CD4-positive, alpha-beta T cell (primary cell): ENCODE results near the gene AHCYL1. TPM values are rescaled to one million over a fixed set of nuclear protein-coding genes. Genes with fewer than 3 reads are reported as not detected.

Source experiments
- ATAC-seq: fragments of 200-7000 bp; cut with Tn5 transposase; one replicate; pipeline ENCODE4 v1.10.0; 2022; ENCODE audit warnings: mild to moderate bottlenecking; ENCODE audit not compliant: poor library complexity
- CTCF ChIA-PET: fragments of 350-600 bp; sonication (Branson Sonifier 250); formaldehyde crosslinking; loops from one replicate; lab custom pipeline; 2021; ENCODE audit warnings: antibody characterized with exemption, inconsistent platforms; lab: Charles Lee
- POLR2A ChIA-PET: fragments of 350-600 bp; sonication (Branson Sonifier 250); formaldehyde crosslinking; loops from one replicate; lab custom pipeline; 2021; ENCODE audit warnings: antibody characterized with exemption, inconsistent platforms; lab: Charles Lee
- DNase-seq, 14 experiments: peaks; one replicate each; pipeline ENCODE4 v3.0.0-alpha.2; 2013 to 2020; ENCODE audit warnings: mixed read lengths in 2 of 14
- H3K27ac ChIP-seq, 2 donors: one replicate each; pipeline versions ENCODE4 v1.5.1 to v1.7.0; 2013; ENCODE audit warnings: low read length in 2 of 2, low read depth in 1 of 2, mild to moderate bottlenecking in 1 of 2
- H3K27me3 ChIP-seq, 2 experiments: 1 replicate in 1 of 2; 2 replicates in 1 of 2; pipeline versions ENCODE4 v1.6.1 to v1.7.0; 2013; ENCODE audit warnings: low read length in 2 of 2, control low read depth in 1 of 2, mild to moderate bottlenecking in 1 of 2, moderate library complexity in 1 of 2; ENCODE audit not compliant: insufficient read depth in 2 of 2, control insufficient read depth in 1 of 2
- H3K36me3 ChIP-seq: one replicate; pipeline ENCODE4 v1.6.1; 2013; ENCODE audit warnings: low read length, control low read depth; ENCODE audit not compliant: insufficient read depth
- H3K4me1 ChIP-seq: one replicate; pipeline ENCODE4 v1.6.1; 2013; ENCODE audit warnings: low read length, control low read depth; ENCODE audit not compliant: insufficient read depth
- H3K4me3 ChIP-seq: one replicate; pipeline ENCODE4 v1.5.1; 2013; ENCODE audit warnings: mild to moderate bottlenecking, low read length, moderate library complexity
- H3K9me3 ChIP-seq, 2 experiments: 1 replicate in 1 of 2; 2 replicates in 1 of 2; pipeline versions ENCODE4 v1.6.1 to v1.7.0; 2013; ENCODE audit warnings: low read length in 2 of 2, mild to moderate bottlenecking in 2 of 2, control low read depth in 1 of 2, moderate library complexity in 1 of 2; ENCODE audit not compliant: control insufficient read depth in 1 of 2, insufficient read depth in 1 of 2
- H3K27ac Mint-ChIP-seq: one replicate; pipeline ENCODE4 v1.8.0; 2020; ENCODE audit warnings: mixed read lengths
- H3K27me3 Mint-ChIP-seq: one replicate; pipeline ENCODE4 v1.8.0; 2021; ENCODE audit warnings: mixed read lengths
- H3K36me3 Mint-ChIP-seq: one replicate; pipeline ENCODE4 v1.8.0; 2021; ENCODE audit warnings: low read depth, mixed read lengths
- H3K4me1 Mint-ChIP-seq: one replicate; pipeline ENCODE4 v1.8.0; 2021; ENCODE audit warnings: low read depth, mixed read lengths
- H3K4me3 Mint-ChIP-seq: one replicate; pipeline ENCODE4 v1.8.0; 2020; ENCODE audit warnings: mild to moderate bottlenecking, mixed read lengths
- H3K9me3 Mint-ChIP-seq: one replicate; pipeline ENCODE4 v1.8.0; 2020; ENCODE audit warnings: mixed read lengths
- intact Hi-C, 2 experiments: fragments of 100-400 bp; cut with DNase I in 1 of 2; cut with micrococcal nuclease in 1 of 2; formaldehyde crosslinking; loops; one replicate each; pipeline versions ENCODE4 v1.15.1 to v1.9.0; 2023 to 2025; cut with DNase I, micrococcal nuclease
- total RNA-seq, 174 experiments: library from RNA in 2 of 174; stranded (reverse) in 2 of 174; gene quantifications; one replicate each; pipeline ENCODE4 v1.2.3 and lab custom pipeline; 2021 to 2026
- TF ChIP-seq, protein P1 (sequence below): fragments of 200-600 bp; IDR thresholded peaks from one replicate; pipeline ENCODE4 v1.8.0; 2022; ENCODE audit warnings: antibody characterized with exemption, mild to moderate bottlenecking

Gene AHCYL1
- total RNA-seq, 2 experiments from 2014 or later = 6.9 to 8.4 TPM

DNA sequence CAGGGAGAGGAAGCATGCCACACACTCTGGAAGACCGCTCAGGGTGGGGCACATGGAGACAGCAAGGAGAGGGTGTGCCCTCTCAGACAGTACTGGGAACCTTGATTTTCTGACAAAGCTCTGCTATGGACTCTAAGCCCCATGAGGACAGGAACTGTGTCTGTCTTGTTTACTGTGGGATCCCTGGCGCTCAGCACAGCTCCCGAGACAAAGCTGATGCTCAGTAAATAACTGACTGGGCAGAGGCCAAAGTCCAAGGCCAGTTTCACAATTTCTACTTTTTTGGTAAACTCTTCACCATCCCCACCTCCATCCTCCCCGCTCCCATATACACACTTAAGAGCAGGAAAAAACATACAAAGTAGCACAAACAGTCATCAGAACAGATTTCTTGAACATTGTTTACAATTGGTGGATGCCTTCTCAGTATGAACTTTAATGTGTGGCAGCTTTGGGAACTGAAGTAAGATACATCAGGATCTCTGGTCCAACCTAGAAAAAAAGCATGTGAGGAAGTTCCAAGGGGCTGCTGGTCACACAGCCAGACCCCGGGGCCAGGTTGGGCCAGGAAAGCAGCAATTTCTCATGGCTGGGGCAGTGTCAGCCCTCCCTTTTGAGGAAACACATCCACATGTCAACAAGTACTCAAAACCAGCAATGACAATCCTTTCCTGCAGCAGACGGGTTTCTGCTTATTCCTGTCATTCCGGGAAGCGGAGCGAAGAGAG is 5.6 kb upstream of the AHCYL1 start:
- Histone ChIP-seq H3K9me3 (no peaks in the 10 kb centered on the region), H3K4me1 (peaks cover 6% of the 10 kb centered on the region), H3K27ac (no peak overlapping the region), H3K4me3 (no peak overlapping the region), H3K36me3 (no peaks in the 10 kb centered on the region), H3K27me3 (no peaks in the 10 kb centered on the region)
- Mint-ChIP-seq H3K4me3 (no peak overlapping the region), H3K27me3 (peaks cover 14% of the 10 kb centered on the region), H3K27ac (no peak overlapping the region), H3K9me3 (no peaks in the 10 kb centered on the region), H3K36me3 (no peaks in the 10 kb centered on the region), H3K4me1 (no peaks in the 10 kb centered on the region)
- ATAC-seq = no peak
- ChIA-PET CTCF (interaction anchor here (0.8 to 1.0 kb wide), 2 partner anchors 202 to 433 kb away, joined by 3 to 4 read pairs; no protein-coding TSS in a partner anchor), POLR2A (no interaction called here)
- DNase-seq = no peak
- intact Hi-C loops = no loop called here
- TF ChIP-seq, protein P1, sequence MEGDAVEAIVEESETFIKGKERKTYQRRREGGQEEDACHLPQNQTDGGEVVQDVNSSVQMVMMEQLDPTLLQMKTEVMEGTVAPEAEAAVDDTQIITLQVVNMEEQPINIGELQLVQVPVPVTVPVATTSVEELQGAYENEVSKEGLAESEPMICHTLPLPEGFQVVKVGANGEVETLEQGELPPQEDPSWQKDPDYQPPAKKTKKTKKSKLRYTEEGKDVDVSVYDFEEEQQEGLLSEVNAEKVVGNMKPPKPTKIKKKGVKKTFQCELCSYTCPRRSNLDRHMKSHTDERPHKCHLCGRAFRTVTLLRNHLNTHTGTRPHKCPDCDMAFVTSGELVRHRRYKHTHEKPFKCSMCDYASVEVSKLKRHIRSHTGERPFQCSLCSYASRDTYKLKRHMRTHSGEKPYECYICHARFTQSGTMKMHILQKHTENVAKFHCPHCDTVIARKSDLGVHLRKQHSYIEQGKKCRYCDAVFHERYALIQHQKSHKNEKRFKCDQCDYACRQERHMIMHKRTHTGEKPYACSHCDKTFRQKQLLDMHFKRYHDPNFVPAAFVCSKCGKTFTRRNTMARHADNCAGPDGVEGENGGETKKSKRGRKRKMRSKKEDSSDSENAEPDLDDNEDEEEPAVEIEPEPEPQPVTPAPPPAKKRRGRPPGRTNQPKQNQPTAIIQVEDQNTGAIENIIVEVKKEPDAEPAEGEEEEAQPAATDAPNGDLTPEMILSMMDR = no peak

DNA sequence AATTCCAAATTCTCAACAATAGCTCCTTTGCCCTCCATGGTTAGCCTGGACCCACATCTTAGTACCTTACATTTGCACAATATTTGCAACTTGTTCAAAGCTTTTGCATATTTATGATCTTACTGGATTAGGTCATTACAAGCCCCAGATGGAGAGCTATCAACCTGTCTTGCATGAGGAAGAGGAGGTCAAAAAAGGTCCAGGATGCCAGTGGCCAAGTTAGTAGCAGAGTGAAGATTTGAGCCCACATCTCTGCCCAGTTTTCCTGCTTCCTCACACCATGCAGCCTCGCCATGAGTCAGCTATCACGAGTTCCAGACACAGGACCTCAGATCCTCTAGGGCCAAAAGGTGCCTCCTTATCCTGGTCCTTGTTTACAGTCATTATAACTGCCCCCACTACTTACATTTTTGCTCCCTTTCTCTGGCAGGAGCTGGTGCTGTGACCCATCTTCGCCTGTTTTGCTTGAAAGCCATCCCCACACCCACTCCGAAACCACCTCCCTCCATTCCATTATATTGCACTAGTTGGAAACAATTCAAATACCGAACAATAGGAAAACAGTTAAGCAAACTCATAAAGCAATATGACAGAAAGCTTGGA is 5.0 kb upstream of the AHCYL1 start:
- H3K27ac ChIP-seq = no peak overlapping the region
- DNase-seq (no peak), ATAC-seq (no peak)
- H3K36me3 ChIP-seq = no peaks in the 10 kb centered on the region
- no peak overlapping the region for H3K4me3 ChIP-seq
- TF ChIP-seq, protein P1 = no peak
- Mint-ChIP-seq H3K27me3 (peaks cover 14% of the 10 kb centered on the region), H3K9me3 (no peaks in the 10 kb centered on the region), H3K4me1 (peaks cover 4% of the 10 kb centered on the region), H3K36me3 (peaks cover 3% of the 10 kb centered on the region), H3K4me3 (no peak overlapping the region), H3K27ac (no peak overlapping the region)
- peaks cover 11% of the 10 kb centered on the region for H3K4me1 ChIP-seq
- no peaks in the 10 kb centered on the region for H3K9me3 ChIP-seq
- CTCF ChIA-PET = interaction anchor here (0.8 to 1.0 kb wide), 2 partner anchors 202 to 433 kb away, joined by 3 to 4 read pairs; no protein-coding TSS in a partner anchor
- no peaks in the 10 kb centered on the region for H3K27me3 ChIP-seq
- POLR2A ChIA-PET = no interaction called here
- intact Hi-C loops = loop anchor here (5.0 to 10.0 kb wide), 4 partner anchors 292 to 1235 kb away; partner anchors contain the start of genes GSTM1 (in 1 of the 2), PSRC1 (in 1 of the 2) and STXBP3 (in 1 of the 2)

DNA sequence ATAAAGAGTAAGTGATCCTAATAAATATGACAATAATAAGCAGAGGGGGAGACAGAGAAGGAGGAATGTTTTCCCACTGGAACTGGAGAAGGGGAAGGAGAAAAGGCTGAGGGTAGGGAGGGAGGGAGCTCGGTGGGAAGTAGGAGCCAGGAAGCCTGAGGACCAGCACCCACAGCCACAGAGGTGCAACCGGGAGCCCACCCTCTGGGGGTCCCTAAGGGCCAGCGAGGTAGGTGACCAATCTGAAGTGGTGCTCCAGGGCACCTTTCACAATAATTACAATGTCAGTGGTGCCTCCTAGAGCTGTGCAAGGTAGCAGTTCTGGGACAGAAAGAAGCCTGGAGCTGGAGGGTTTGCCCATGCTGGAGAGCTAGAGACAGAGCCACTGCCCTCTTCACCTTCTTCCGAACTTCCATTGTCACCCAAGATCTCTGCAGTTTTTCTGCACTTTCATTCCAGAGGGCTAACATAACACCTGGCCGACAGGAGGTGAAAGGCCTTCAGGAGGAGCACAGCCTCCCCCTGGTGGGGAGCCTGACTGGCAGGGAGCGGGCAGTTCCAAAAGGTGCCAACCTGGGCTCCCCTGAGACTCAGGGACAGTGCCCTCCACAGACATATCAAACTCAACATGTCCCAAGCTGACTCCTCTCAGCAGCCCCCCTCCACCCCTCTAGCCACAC is 4.1 kb upstream of the AHCYL1 start:
- H3K4me3 ChIP-seq = no peak overlapping the region
- ChIA-PET POLR2A (no interaction called here), CTCF (interaction anchor here (1.0 kb wide), 1 partner anchor 434 kb away, joined by 4 read pairs; no protein-coding TSS in a partner anchor)
- H3K27me3 Mint-ChIP-seq = peaks cover 14% of the 10 kb centered on the region
- ATAC-seq = no peak
- TF ChIP-seq, protein P1 = no peak
- peaks cover 16% of the 10 kb centered on the region for H3K4me1 ChIP-seq
- peaks cover 5% of the 10 kb centered on the region for H3K36me3 Mint-ChIP-seq
- no peaks in the 10 kb centered on the region for H3K9me3 ChIP-seq
- no peaks in the 10 kb centered on the region for H3K36me3 ChIP-seq
- no peak overlapping the region for H3K4me3 Mint-ChIP-seq
- no peak overlapping the region for H3K27ac Mint-ChIP-seq
- no peaks in the 10 kb centered on the region for H3K9me3 Mint-ChIP-seq
- peak in 6 of 14 experiments; percentile 12 to 54 (median 26) for DNase-seq
- intact Hi-C loops = loop anchor here (5.0 to 10.0 kb wide), 4 partner anchors 293 to 1236 kb away; partner anchors contain the start of genes GSTM1 (in 1 of the 2), PSRC1 (in 1 of the 2) and STXBP3 (in 1 of the 2)
- no peak overlapping the region for H3K27ac ChIP-seq
- no peaks in the 10 kb centered on the region for H3K27me3 ChIP-seq
- H3K4me1 Mint-ChIP-seq = peaks cover 9% of the 10 kb centered on the region
